HG02763 (cell line): ENCODE data around the gene NPS.

Experiments used
- ATAC-seq: cut with Tn5 transposase; IDR thresholded peaks from one replicate; pipeline ENCODE4 v1.9.1; 2021; ENCODE audit warnings: mild to moderate bottlenecking, moderate library complexity; ENCODE audit not compliant: unreplicated experiment

Gene NPS

DNA sequence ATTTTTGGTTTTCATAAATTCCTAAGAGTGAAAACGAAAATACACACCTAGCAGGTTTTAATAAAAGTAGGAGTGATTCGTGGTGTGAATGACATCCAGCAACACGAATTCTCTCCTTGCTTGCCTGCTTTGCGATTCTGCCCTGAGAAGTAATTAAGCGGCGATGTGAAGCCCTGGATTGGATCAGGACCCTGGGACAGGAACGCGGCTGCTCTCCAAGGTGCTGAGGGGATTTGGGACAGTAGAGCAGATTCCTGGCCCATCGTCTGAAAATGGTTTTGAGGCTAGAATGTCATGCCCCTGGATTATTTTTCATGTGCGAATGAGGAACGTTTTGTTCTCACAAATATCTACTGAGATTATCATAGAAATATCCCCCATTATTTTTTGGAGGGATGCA lies 7.8 kb downstream of the NPS start:
- no peak for ATAC-seq

GRCh38 chr10:127561647-127562046 lies 12.5 kb downstream of the NPS start:
- no peak for ATAC-seq

- no peak for ATAC-seq
These were observed 14.8 kb downstream of the NPS start for GRCh38 chr10:127563718-127564553.

- ATAC-seq: no peak
These were observed 15.5 kb downstream of the NPS start for GRCh38 chr10:127564644-127565043.

DNA sequence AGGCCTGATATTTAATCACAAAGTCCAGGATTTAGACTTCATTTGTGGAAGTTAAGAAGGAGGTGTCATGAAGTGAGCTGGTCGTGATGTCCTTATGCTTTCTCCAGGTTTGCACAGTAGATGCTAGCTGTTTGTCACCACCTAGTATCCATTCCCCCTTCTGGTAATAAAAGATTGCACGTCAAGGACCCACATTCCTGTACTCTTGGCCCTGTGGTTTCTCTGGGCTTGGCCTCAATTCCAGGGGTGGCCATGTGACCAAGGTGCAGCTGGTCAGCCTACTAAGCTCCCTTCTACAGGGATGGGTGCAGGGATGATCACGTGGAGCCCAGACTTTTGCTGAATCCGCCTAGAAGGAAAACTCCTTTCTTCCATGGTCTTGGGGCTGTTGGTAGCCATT lies 16.5 kb downstream of the NPS start:
- no peak for ATAC-seq

- no peak for ATAC-seq
These were observed 20.1 kb downstream of the NPS start for GRCh38 chr10:127569210-127569609.

GRCh38 chr10:127570036-127570435 lies 20.9 kb downstream of the NPS start:
- ATAC-seq: no peak

DNA sequence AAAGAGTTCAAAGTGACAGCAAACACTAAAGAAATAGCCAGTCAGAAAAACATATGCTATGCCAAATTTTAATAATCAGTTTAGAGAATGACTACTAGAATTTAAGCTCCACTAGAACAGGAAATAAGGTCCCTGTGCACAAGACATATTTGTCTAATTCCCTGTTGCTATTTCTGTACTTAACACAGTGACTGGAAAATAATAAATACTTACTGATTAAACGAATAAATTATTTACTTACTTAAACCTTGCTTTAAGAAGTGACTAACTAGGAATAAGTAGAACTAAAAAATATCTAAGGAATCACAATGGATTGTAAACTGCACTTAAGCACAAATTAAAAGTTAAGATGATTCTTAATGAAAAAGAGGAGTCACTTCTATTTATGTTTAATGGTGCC lies 22.3 kb downstream of the NPS start:
- no peak for ATAC-seq

- ATAC-seq: no peak
These were observed 26.9 kb downstream of the NPS start for GRCh38 chr10:127576051-127576450.

- no peak for ATAC-seq
These were observed 27.6 kb downstream of the NPS start for GRCh38 chr10:127576740-127577161.

- no peak for ATAC-seq
These were observed 28.5 kb downstream of the NPS start for GRCh38 chr10:127577376-127578258.

DNA sequence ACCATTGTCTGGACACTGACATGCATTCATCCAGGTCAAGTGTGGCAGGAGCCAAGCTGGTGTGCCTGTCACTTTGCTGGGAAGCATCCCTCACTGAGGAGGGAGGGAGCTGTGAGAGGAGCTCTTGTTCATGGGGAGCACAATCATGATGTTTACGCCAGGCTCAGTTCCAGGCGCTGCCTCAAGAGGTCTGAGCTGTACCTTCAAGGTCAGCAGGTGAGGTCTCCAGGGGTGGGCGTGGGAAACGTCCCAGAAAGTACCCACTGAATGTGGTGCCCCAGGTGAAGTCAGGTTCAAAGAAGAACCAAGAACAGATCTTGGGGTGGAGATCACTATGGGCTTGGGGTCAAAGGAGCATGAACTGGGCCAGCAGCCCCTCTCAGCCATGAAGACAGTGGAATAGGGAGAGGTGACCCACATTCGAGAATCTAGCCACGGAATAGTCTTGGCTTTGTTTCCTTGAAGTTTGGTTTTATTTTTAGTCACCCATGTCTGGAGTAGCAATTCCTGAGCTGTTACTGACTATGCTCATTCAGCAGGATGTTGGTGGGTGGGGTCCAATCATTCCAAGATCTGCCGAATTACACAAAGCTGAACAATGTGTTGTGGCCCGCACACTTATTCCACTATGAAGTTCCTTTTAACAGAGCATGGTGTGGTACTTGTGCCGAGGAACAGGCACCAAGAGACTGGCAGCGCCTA lies 29.3 kb downstream of the NPS start:
- ATAC-seq: no peak

DNA sequence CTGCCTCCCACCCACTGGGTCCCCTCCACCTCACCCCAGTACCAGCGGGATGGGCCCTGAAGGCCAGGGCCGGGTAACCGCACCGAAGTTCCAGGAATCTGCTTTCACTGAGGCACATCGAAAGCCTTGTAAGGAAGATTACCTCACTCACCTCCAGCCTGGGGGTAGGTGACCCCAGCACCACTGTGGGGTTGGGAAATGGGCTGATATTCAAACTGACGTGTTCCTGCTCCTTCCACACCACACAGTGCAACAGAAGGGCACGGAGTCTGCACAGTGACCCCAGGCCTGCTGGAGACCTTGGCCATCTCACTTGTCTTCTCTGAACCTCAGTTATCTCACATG lies 29.8 kb downstream of the NPS start:
- ATAC-seq: no peak

DNA sequence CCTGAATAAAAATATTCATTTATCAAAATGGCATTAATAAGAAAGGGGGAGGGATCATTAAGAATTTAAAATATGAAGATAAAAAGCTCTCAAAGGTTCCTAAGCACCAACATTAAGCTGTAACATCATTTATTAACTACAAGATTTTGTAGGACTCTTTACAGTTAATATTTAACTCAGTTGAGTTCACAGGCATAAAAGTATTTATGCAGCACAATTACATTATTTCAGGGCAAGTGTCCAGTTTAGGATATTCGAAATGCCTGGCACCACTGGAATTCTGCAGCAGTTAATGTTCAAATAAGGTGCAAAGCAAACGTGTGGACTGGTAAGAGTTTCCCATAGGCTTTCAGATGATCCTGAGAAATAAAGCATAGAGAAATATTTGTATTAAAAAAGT lies 30.5 kb downstream of the NPS start:
- ATAC-seq: no peak

GRCh38 chr10:127580822-127581221 lies 31.7 kb downstream of the NPS start:
- ATAC-seq: no peak

DNA sequence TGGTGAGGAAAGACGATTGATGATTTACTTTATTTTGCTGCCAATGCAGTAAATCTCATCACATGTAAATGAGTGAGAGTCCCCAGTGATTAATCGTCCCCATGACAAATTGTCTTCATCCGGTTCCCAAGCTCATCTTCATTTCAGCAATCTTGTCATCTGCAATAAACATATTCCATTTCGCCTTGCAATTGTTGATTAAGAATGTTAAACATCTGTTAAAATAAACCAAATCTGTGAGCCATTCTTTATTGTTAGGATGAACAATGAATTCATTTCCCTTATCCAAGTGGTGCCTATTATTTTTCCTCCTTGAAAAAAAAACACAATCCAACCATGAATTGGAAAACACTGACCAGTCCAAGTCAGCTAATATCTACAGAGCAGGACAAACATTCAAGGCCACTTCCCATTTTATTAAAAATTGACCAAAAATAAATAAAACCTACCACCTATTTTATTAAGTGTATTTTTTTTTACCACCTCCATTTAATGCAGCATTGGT lies 36.5 kb downstream of the NPS start:
- ATAC-seq: no peak

DNA sequence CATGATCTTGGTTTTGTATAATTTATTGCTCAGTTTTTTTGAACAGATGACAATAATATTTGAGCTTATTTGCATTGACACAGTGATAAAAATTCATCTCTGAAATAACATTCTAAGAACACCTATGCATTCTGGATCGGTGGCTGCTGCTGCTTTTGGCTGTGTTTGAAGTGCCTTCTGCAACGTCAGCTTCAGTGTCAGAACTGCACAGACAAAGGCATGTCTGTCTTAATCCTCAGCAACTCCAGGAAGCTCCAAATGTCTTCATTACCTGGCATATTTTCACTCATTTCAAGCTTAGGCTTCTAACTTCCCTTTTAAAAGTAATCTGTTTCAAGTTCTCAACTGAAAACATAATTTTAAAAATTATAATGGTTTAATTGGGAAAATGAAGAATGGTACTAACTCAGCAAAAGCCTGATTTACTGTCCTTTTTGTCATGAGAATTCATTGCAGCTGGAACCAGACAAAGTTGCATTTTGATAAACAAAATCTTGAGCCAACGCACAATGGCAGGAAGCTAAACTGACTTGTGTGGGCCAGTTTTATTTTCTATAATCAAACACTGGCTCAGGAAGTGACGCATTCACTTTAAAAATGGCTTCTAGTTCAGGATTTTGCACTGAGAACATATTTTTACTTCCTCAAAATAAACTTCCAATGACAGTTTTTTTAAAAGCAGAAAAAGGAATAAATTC lies 38.7 kb downstream of the NPS start:
- no peak for ATAC-seq

DNA sequence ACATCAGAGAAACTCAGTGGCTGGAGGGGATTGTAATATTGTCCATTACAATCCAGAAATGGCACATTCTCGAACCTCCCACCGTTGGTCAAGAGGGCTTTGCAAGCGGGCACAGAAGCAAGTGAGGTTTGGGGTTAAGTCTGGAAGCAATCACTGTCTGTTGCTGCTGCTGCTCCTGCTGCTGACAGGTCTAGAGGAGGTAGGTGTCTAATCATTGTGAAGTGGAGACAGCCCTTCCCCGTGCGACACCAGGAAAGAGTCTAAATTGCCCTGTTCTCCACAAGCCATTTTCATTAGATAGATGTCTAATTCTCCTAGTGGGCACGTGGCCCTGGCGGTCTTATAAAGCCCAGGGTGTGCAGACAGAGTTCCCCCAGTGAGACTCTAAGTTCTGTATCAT lies 43.5 kb downstream of the NPS start:
- no peak for ATAC-seq

GRCh38 chr10:127600479-127600878 lies 51.4 kb downstream of the NPS start:
- no peak for ATAC-seq
